ENCODE data around the gene SIRT7.

DNA sequence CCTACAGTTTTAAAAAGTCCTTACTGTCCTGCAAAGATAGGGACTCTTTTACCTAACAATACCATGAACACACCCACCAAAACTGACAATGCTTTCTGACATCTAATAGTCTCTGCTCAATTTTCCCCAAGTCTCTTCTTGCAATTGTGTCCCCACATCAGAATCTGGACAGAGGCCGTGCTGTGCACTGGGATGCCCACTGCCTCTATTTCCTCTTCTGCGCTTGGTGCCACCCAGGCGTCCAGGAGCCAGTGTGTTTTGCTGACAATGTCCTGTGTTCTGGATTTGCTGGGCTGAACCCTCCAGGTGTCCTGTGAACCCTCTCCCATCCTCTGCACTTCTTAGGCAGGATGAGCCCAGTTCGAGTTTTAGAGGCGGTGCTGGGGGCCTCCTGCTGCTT is 40.4 kb downstream of the SIRT7 start:
- TF ChIP-seq POLR2AphosphoS5 (IDR thresholded peaks at IDR 0.05; ENCODE audit: low read depth, low read length) (no peak), POLR2A (IDR thresholded peaks at IDR 0.05; ENCODE audit: low read depth, low read length) (no peak), SPI1 (IDR thresholded peaks at IDR 0.05; ENCODE audit: low read depth, low read length) (no peak), POU2F2 (IDR thresholded peaks at IDR 0.05; ENCODE audit: low read depth, low read length) (no peak), TAF1 (IDR thresholded peaks at IDR 0.05; ENCODE audit: low read depth, low read length) (no peak), PAX5 (IDR thresholded peaks at IDR 0.05; ENCODE audit: insufficient read depth, low read length, severe bottlenecking) (no peak)

All from GM12891 (cell line).